Loucy (cell line): ENCODE results near the gene DDX10.
"Not testable (repeated sequence)": the region's sequence is repeated elsewhere in the genome, so short reads cannot be mapped to it uniquely, and the experiment has no call there.

Experiments
- H2AFZ ChIP-seq: fragments of 200-600 bp; sonication (generic); 2 replicates; pipeline ENCODE4 v1.6.0; 2016; ENCODE audit warnings: antibody characterized with exemption, mild to moderate bottlenecking, low read length, moderate library complexity
- H3F3A ChIP-seq: fragments of 200-600 bp; 2 replicates; pipeline ENCODE4 v1.6.0; 2016; ENCODE audit warnings: antibody characterized with exemption, low read depth, mild to moderate bottlenecking
- H3K27me3 ChIP-seq: fragments of 200-600 bp; sonication (generic); 2 replicates; pipeline ENCODE4 v1.6.1; 2014; ENCODE audit warnings: low read length, mild to moderate bottlenecking; ENCODE audit not compliant: insufficient read depth, poor library complexity, severe bottlenecking
- H3K36me3 ChIP-seq: fragments of 200-600 bp; sonication (generic); 2 replicates; pipeline ENCODE4 v1.6.1; 2016; ENCODE audit warnings: low read length; ENCODE audit not compliant: insufficient read depth
- H3K4me1 ChIP-seq: fragments of 200-600 bp; sonication (generic); 2 replicates; pipeline ENCODE4 v1.5.1; 2014; ENCODE audit warnings: low read length, mild to moderate bottlenecking; ENCODE audit not compliant: insufficient read depth, poor library complexity, severe bottlenecking
- H3K4me2 ChIP-seq: fragments of 200-600 bp; sonication (generic); 2 replicates; pipeline ENCODE4 v1.6.0; 2014; ENCODE audit warnings: antibody characterized with exemption, low read length, low read depth, mild to moderate bottlenecking; ENCODE audit not compliant: poor library complexity, severe bottlenecking
- H3K4me3 ChIP-seq: fragments of 200-600 bp; sonication (generic); 2 replicates; pipeline ENCODE4 v1.5.1; 2014; ENCODE audit warnings: low read length, mild to moderate bottlenecking, mixed read lengths; ENCODE audit not compliant: poor library complexity, severe bottlenecking
- H3K79me2 ChIP-seq: fragments of 200-600 bp; sonication (generic); 2 replicates; pipeline ENCODE4 v1.6.1; 2014; ENCODE audit warnings: low read length; ENCODE audit not compliant: insufficient read depth
- H3K9ac ChIP-seq: fragments of 200-600 bp; sonication (generic); 2 replicates; pipeline ENCODE4 v1.6.0; 2014; ENCODE audit warnings: mild to moderate bottlenecking, low read depth, low read length, moderate library complexity; ENCODE audit not compliant: poor library complexity, severe bottlenecking
- H3K9me2 ChIP-seq: fragments of 200-600 bp; sonication (generic); replicated peaks from 2 replicates; pipeline ENCODE4 v1.6.1; 2016; ENCODE audit warnings: low read depth, low read length, mixed read lengths
- H3K9me3 ChIP-seq: fragments of 200-600 bp; sonication (generic); 2 replicates; pipeline ENCODE4 v1.6.1; 2014; ENCODE audit warnings: mild to moderate bottlenecking, antibody characterized with exemption, low read length, low read depth; ENCODE audit not compliant: insufficient read depth
- H4K20me1 ChIP-seq: fragments of 200-600 bp; sonication (generic); 2 replicates; pipeline ENCODE4 v1.6.0; 2014; ENCODE audit warnings: antibody characterized with exemption, low read length, mild to moderate bottlenecking; ENCODE audit not compliant: insufficient read depth, poor library complexity, severe bottlenecking
- EZH2phosphoT487 ChIP-seq: fragments of 200-600 bp; IDR thresholded peaks from 2 replicates; pipeline ENCODE4 v1.6.1; 2018; ENCODE audit warnings: antibody characterized with exemption, mild to moderate bottlenecking, moderate library complexity, borderline replicate concordance
- TF ChIP-seq, protein P1 (sequence below): fragments of 200-600 bp; sonication (generic); conservative IDR thresholded peaks from 2 replicates; pipeline ENCODE4 v1.5.1; 2014; ENCODE audit warnings: mild to moderate bottlenecking, antibody characterized with exemption, low read length

The DDX10 gene

DNA sequence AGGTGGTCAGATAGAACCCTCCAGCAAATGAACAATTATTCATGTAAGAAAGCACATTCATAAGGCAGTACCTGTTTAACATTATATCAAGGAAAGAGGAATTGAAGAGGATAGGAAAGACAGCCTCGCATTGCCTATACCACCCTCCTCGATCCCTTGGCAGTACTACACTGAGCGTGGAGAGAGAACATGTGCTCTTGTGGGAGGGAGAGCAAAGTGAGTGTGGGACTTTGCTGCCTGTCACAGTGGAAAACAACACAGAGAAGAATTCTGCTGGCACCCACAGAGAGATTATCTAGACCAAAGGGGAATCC lies 17.5 kb upstream of the DDX10 start:
- Histone ChIP-seq H3K79me2 (no peaks in the 10 kb centered on the region), H3K9ac (no peak overlapping the region), H3K4me1 (no peaks in the 10 kb centered on the region), H3F3A (no peaks in the 10 kb centered on the region), H3K27me3 (no peaks in the 10 kb centered on the region), H4K20me1 (no peaks in the 10 kb centered on the region), H3K36me3 (no peaks in the 10 kb centered on the region), H3K9me3 (no peaks in the 10 kb centered on the region), H2AFZ (peak overlapping the region; percentile 22; the same call in 1 of the 2 replicates), H3K4me3 (no peak overlapping the region), H3K4me2 (no peak overlapping the region), H3K9me2 (no peaks in the 10 kb centered on the region)
- TF ChIP-seq, protein P1, sequence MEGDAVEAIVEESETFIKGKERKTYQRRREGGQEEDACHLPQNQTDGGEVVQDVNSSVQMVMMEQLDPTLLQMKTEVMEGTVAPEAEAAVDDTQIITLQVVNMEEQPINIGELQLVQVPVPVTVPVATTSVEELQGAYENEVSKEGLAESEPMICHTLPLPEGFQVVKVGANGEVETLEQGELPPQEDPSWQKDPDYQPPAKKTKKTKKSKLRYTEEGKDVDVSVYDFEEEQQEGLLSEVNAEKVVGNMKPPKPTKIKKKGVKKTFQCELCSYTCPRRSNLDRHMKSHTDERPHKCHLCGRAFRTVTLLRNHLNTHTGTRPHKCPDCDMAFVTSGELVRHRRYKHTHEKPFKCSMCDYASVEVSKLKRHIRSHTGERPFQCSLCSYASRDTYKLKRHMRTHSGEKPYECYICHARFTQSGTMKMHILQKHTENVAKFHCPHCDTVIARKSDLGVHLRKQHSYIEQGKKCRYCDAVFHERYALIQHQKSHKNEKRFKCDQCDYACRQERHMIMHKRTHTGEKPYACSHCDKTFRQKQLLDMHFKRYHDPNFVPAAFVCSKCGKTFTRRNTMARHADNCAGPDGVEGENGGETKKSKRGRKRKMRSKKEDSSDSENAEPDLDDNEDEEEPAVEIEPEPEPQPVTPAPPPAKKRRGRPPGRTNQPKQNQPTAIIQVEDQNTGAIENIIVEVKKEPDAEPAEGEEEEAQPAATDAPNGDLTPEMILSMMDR, result no peak
- no peak for TF ChIP-seq EZH2phosphoT487

DNA sequence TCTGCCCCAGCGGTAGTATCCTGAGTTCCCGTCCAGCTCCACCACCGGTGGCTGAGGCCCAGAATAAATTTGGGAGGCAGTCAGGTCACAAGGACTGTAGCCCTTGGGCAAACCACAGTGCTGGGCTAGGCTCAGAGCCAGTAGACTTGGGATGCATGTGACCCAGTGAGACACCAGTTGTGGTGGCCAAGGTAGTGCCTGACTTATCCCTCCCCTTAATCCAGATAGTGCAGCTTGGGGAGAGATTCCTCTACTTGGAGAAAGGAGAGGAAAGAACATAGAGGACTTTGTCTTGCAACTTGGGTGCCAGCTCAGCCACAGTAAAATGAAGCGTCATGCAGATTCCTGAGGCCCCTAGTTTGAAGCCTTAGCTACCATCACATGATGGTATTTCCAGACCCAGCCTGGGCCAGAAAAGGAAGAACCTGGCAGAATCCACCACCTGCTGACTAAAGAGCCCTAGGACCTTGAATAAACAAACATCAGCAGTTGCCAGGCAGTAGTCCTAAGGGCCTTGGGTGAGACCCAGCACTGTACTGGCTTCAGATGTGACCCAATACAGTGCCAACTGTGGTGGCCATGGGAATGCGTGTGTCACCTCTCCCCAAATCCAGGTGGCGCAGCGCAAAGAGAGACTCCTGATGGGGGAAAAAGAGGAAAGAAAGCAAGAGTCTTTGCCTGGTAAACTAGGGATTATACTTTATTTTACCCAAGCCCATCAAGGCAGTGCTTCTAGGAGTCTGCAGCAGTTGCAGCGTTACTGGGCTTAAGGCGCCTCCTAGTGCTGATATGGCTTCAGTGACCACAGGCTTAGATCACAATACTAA lies 17.0 kb upstream of the DDX10 start:
- H4K20me1 ChIP-seq, result no peaks in the 10 kb centered on the region
- H3K79me2 ChIP-seq, result no peaks in the 10 kb centered on the region
- no peak overlapping the region for H3K4me2 ChIP-seq
- TF ChIP-seq EZH2phosphoT487, result no peak
- TF ChIP-seq, protein P1, result peak; percentile 90
- H3K4me3 ChIP-seq, result no peak overlapping the region
- H3K9me3 ChIP-seq, result no peaks in the 10 kb centered on the region
- H3K36me3 ChIP-seq, result no peaks in the 10 kb centered on the region
- peak overlapping the region; percentile 44 for H2AFZ ChIP-seq
- no peaks in the 10 kb centered on the region for H3F3A ChIP-seq
- no peaks in the 10 kb centered on the region for H3K4me1 ChIP-seq
- H3K9ac ChIP-seq, result no peak overlapping the region
- H3K9me2 ChIP-seq, result no peaks in the 10 kb centered on the region
- no peaks in the 10 kb centered on the region for H3K27me3 ChIP-seq

DNA sequence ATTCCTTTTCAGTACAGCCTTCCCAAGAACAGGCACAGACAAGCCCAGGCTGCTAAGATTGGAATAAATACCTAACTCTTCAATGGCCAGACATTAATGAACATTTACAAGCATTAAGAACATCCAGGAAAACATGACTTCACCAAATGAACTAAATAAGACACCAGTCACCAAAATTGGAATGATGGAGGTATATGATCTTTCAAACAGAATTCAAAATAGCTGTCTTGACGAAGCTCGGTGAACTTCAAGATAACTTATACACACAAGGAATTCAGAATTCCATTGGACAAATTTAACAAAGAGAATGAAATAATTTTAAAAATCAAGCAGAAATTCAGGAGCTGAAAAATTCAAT lies 16.4 kb upstream of the DDX10 start:
- no peak for TF ChIP-seq EZH2phosphoT487
- TF ChIP-seq, protein P1, result 0 out of 2 replicates have a peak, but pooled peaks have one; percentile 0
- no peaks in the 10 kb centered on the region for H3F3A ChIP-seq
- H3K36me3 ChIP-seq, result no peaks in the 10 kb centered on the region
- H3K79me2 ChIP-seq, result no peaks in the 10 kb centered on the region
- H3K4me1 ChIP-seq, result no peaks in the 10 kb centered on the region
- no peak overlapping the region for H3K9ac ChIP-seq
- no peaks in the 10 kb centered on the region for H3K27me3 ChIP-seq
- H3K4me3 ChIP-seq, result no peak overlapping the region
- H4K20me1 ChIP-seq, result no peaks in the 10 kb centered on the region
- H3K4me2 ChIP-seq, result no peak overlapping the region
- no peaks in the 10 kb centered on the region for H3K9me2 ChIP-seq
- H3K9me3 ChIP-seq, result no peaks in the 10 kb centered on the region
- H2AFZ ChIP-seq, result peak overlapping the region; percentile 44; the same call in 1 of the 2 replicates

DNA sequence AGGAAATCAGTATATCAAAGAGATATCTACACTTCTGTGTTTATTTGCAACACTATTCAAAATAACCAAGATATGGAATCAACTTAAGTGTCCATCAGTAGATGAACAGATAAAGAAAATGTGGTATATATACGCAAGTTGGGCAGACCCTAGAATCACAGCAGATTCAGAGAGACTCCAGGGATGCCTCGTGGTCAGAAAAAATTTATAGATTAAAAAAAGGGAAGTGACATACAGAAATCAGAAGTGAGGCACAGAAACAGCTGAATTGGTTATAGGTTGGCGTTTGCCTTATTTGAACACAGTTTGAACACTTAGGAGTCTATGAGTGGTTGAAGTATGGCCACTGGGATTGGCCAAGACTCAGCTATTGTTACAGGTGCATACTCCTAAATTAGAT lies 10.8 kb upstream of the DDX10 start:
- not testable (repeated sequence) for H3K27me3 ChIP-seq, H3K9me3 ChIP-seq, H4K20me1 ChIP-seq, H3K79me2 ChIP-seq, H3F3A ChIP-seq, H3K9ac ChIP-seq, H3K4me1 ChIP-seq, H2AFZ ChIP-seq, H3K9me2 ChIP-seq, H3K4me3 ChIP-seq, H3K4me2 ChIP-seq, H3K36me3 ChIP-seq
